DOHH2 (cell line): ENCODE measurements around the gene STARD3NL.

Experiments used
- H3F3A ChIP-seq: fragments of 200-600 bp; sonication (generic), shearing (Covaris generic); 2 replicates; pipeline ENCODE4 v1.6.0; 2016; ENCODE audit warnings: antibody characterized with exemption, mild to moderate bottlenecking; ENCODE audit not compliant: control insufficient read depth, insufficient read depth
- H3K27ac ChIP-seq: fragments of 200-600 bp; sonication (generic); 2 replicates; pipeline ENCODE4 v1.5.1; 2014; ENCODE audit warnings: low read depth, mild to moderate bottlenecking, low read length, moderate library complexity
- H3K27me3 ChIP-seq: fragments of 200-600 bp; sonication (generic); 2 replicates; pipeline ENCODE4 v1.6.1; 2014; ENCODE audit warnings: mild to moderate bottlenecking, low read length, mixed read lengths; ENCODE audit not compliant: control insufficient read depth
- H3K36me3 ChIP-seq: fragments of 200-600 bp; sonication (generic); 2 replicates; pipeline ENCODE4 v1.6.1; 2014; ENCODE audit warnings: mild to moderate bottlenecking, low read length, moderate library complexity, mixed read lengths; ENCODE audit not compliant: control insufficient read depth
- H3K4me1 ChIP-seq: fragments of 200-600 bp; sonication (generic); 2 replicates; pipeline ENCODE4 v1.6.1; 2014; ENCODE audit warnings: mild to moderate bottlenecking, low read length, mixed read lengths; ENCODE audit not compliant: control insufficient read depth
- H3K4me2 ChIP-seq: fragments of 200-600 bp; sonication (generic); 2 replicates; pipeline ENCODE4 v1.6.0; 2014; ENCODE audit warnings: mild to moderate bottlenecking, low read length, moderate library complexity
- H3K4me3 ChIP-seq: fragments of 200-600 bp; sonication (generic); 2 replicates; pipeline ENCODE4 v1.5.1; 2014; ENCODE audit warnings: mild to moderate bottlenecking, low read length, mixed read lengths
- H3K79me2 ChIP-seq: fragments of 200-600 bp; sonication (generic); 2 replicates; pipeline ENCODE4 v1.6.1; 2014; ENCODE audit warnings: mild to moderate bottlenecking, low read length, mixed read lengths; ENCODE audit not compliant: control insufficient read depth
- H3K9me2 ChIP-seq: fragments of 200-600 bp; sonication (generic); replicated peaks from 2 replicates; pipeline ENCODE4 v1.6.1; 2014; ENCODE audit warnings: mild to moderate bottlenecking, low read length, mixed read lengths; ENCODE audit not compliant: control insufficient read depth
- H3K9me3 ChIP-seq: fragments of 200-600 bp; sonication (generic); 2 replicates; pipeline ENCODE4 v1.6.1; 2014; ENCODE audit warnings: antibody characterized with exemption, low read length, mixed read lengths; ENCODE audit not compliant: control insufficient read depth, insufficient read depth
- H4K20me1 ChIP-seq: fragments of 200-600 bp; sonication (generic); 2 replicates; pipeline ENCODE4 v1.6.0; 2014; ENCODE audit warnings: low read depth, mild to moderate bottlenecking, antibody characterized with exemption, low read length, moderate library complexity; ENCODE audit not compliant: control insufficient read depth, insufficient read depth
- CTCF ChIP-seq: fragments of 200-600 bp; sonication (generic); IDR thresholded peaks from one replicate; pipeline ENCODE4 v1.5.1; 2014; ENCODE audit warnings: antibody characterized with exemption, mild to moderate bottlenecking, low read depth, low read length; ENCODE audit not compliant: poor library complexity, severe bottlenecking
- EZH2phosphoT487 ChIP-seq: fragments of 200-600 bp; sonication (generic); IDR thresholded peaks from 2 replicates; pipeline ENCODE4 v1.6.1; 2017; ENCODE audit warnings: borderline replicate concordance, mild to moderate bottlenecking, antibody characterized with exemption, low read length, moderate library complexity, mixed read lengths

STARD3NL gene

GRCh38 chr7:38215735-38216670, 38.0 kb downstream of the STARD3NL start:
- Histone ChIP-seq H3K27ac (no peak overlapping the region), H3K4me1 (peaks cover 15% of the 10 kb centered on the region), H3K9me2 (no peaks in the 10 kb centered on the region), H3F3A (no peaks in the 10 kb centered on the region), H3K4me2 (no peak overlapping the region), H4K20me1 (no peaks in the 10 kb centered on the region), H3K9me3 (no peaks in the 10 kb centered on the region), H3K79me2 (no peaks in the 10 kb centered on the region), H3K36me3 (peaks cover 28% of the 10 kb centered on the region), H3K27me3 (no peaks in the 10 kb centered on the region), H3K4me3 (no peak overlapping the region)
- peak; percentile 99 for TF ChIP-seq CTCF
- TF ChIP-seq EZH2phosphoT487: no peak

- H3K27ac ChIP-seq: no peak overlapping the region
- no peaks in the 10 kb centered on the region for H3K79me2 ChIP-seq
- H3K4me1 ChIP-seq: peaks cover 4% of the 10 kb centered on the region
- no peaks in the 10 kb centered on the region for H3K9me2 ChIP-seq
- TF ChIP-seq EZH2phosphoT487 (no peak), CTCF (no peak)
- H3K36me3 ChIP-seq: peaks cover 31% of the 10 kb centered on the region
- H3K4me2 ChIP-seq: no peak overlapping the region
- H3K9me3 ChIP-seq: no peaks in the 10 kb centered on the region
- H4K20me1 ChIP-seq: no peaks in the 10 kb centered on the region
- no peaks in the 10 kb centered on the region for H3F3A ChIP-seq
- H3K27me3 ChIP-seq: no peaks in the 10 kb centered on the region
- H3K4me3 ChIP-seq: no peak overlapping the region
Measured at GRCh38 chr7:38217672-38218071, 39.6 kb downstream of the STARD3NL start.

GRCh38 chr7:38220452-38220851, 42.4 kb downstream of the STARD3NL start:
- H3K4me3 ChIP-seq: no peak overlapping the region

GRCh38 chr7:38222481-38223096, 44.5 kb downstream of the STARD3NL start:
- no peak overlapping the region for H3K27ac ChIP-seq
- TF ChIP-seq EZH2phosphoT487 (no peak), CTCF (peak; percentile 94)

More at GRCh38 chr7:38220452-38220851, 42.4 kb downstream of the STARD3NL start:
- no peaks in the 10 kb centered on the region for H3K27me3 ChIP-seq
- peaks cover 4% of the 10 kb centered on the region for H3K4me1 ChIP-seq
- no peaks in the 10 kb centered on the region for H3K9me3 ChIP-seq
- no peaks in the 10 kb centered on the region for H3K79me2 ChIP-seq
- no peaks in the 10 kb centered on the region for H3F3A ChIP-seq
- no peaks in the 10 kb centered on the region for H4K20me1 ChIP-seq
- no peaks in the 10 kb centered on the region for H3K9me2 ChIP-seq
- H3K4me2 ChIP-seq: no peak overlapping the region
- peaks cover 28% of the 10 kb centered on the region for H3K36me3 ChIP-seq
- TF ChIP-seq EZH2phosphoT487: no peak
- H3K27ac ChIP-seq: no peak overlapping the region

More at GRCh38 chr7:38222481-38223096, 44.5 kb downstream of the STARD3NL start:
- H3K4me3 ChIP-seq: no peak overlapping the region
- no peaks in the 10 kb centered on the region for H3K9me3 ChIP-seq
- peaks cover 17% of the 10 kb centered on the region for H3K36me3 ChIP-seq
- H3K79me2 ChIP-seq: no peaks in the 10 kb centered on the region
- H3K4me1 ChIP-seq: no peaks in the 10 kb centered on the region
- no peaks in the 10 kb centered on the region for H4K20me1 ChIP-seq
- H3F3A ChIP-seq: no peaks in the 10 kb centered on the region
- no peak overlapping the region for H3K4me2 ChIP-seq
- no peaks in the 10 kb centered on the region for H3K27me3 ChIP-seq
- no peaks in the 10 kb centered on the region for H3K9me2 ChIP-seq
